DMS79 treated with DMSO at 0.1 percent for 48 hours (cell line): ENCODE results near the gene PKP3.
"Not testable (repeated sequence)": the region's sequence is repeated elsewhere in the genome, so short reads cannot be mapped to it uniquely, and the experiment has no call there.

Experiments used
- DNase-seq: peaks from one replicate; lab custom pipeline; 2025; lab: John Stamatoyannopoulos, UW

PKP3 gene

GRCh38 chr11:412641-413119 is 18.7 kb downstream of the PKP3 start:
- DNase-seq, result no peak

DNA sequence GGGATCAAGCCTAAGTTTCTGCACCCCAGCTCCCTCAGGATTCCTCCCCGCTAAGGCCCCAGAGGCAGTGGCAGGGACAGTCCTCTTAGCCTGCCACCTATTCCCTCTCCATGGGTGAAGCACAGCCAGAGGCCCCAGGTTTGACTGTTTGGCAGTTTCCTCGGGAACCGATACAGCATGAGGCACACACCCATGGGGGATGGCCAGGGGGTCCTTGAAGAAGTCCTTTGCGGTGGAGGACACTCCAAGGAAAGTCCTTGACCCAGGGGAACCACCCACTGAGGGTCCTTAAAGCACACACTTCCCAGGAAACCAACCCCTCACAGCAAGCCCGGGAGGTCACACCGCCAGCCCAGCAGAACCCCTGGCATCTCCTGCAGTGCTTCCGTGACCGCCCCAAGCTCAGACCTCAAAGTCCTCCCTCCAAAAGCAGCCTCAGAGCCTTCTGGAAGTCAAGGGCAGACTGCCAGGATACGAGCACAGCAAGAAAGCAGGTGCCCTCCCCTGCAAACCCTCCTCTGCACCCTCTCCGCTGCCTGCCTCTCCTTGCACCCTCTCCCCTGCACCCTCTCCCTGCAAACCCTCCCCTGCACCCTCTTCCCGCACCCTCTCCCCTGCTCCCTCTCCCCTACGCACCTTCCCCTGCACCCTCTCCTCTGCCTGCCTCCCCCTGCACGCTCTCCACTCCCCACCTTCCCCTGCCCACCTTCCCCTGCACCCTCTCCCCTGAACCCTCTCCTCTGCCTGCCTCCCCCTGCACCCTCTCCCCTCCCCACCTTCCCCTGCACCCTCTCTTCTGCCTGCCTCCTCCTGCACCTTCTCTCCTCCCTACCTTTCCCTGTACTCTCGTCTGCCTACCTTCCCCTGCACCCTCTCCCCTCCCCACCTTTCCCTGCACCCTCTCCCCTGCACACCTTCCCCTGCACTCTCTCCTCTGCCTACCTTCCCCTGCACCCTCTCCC is 19.4 kb downstream of the PKP3 start:
- peak; percentile 24 for DNase-seq

DNA sequence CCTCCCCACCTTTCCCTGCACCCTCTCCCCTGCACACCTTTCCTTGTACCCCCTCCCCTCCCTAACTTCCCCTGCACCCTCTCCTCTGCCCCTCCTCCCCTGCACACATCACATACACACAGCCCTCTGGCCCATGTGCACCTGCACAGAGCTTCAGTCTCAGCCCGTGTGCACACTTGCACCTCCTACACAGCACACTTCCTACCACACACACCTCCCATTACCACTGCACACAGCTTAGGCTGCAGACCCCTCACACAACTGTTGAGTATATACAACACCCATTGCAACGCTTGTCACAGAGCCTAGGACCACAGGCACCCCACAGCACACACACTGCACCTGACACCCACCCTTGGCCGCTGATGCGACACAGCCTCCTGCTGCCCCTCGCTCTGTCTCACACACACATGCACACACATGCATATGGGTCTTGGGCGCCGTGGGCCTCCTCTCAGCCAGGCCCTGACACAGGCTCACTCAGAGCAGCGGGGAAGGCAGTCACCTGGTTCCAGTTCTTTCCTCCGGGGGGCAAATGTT is 20.4 kb downstream of the PKP3 start:
- DNase-seq, result no peak

- no peak for DNase-seq
Measured at GRCh38 chr11:415640-416041, 21.6 kb downstream of the PKP3 start.

GRCh38 chr11:416051-416756 is 22.2 kb downstream of the PKP3 start:
- DNase-seq, result no peak

DNA sequence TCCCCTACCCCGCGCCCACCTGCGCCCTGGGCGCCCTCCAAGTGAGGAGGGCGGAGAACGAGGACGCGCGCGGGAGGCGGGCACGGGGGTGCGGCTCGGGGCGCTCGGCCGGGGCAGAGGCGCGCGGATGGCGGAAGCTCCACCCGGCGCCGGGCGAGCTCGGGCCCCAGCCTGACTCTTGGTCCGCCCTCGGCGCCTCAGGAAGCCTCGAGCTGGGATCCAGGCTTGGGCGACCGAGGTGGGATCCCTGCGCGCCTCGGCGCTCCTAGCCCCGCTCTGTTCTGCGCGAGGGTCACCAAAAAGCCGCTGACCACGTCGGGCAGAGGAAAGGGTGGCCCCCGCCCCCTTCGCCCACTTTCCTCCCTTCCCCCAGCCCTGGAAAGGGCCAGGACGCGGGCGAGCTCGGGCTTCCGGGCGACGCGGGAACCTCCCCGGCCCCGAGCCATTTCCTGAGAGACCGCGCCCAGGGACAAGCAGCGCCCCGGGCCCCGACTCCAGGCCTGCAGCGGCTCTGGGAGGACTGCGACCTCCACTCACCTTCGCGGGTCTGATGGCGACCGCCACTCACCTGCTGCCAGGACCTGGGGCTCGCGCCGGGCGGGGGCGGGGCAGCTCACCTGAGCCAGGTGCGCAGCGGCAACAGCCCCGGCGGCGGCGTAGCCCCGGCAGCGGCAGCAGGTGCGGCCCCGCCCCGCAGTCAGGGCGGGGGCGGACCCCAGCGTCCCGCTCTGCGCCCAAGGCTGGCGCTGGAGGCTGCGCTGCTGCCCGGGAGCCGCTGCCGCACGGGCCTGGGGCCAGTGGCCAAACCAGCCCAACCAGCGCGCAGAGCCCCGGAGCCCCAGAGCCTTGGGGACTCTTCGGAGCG is 23.0 kb downstream of the PKP3 start:
- DNase-seq, result peak; percentile 19

DNA sequence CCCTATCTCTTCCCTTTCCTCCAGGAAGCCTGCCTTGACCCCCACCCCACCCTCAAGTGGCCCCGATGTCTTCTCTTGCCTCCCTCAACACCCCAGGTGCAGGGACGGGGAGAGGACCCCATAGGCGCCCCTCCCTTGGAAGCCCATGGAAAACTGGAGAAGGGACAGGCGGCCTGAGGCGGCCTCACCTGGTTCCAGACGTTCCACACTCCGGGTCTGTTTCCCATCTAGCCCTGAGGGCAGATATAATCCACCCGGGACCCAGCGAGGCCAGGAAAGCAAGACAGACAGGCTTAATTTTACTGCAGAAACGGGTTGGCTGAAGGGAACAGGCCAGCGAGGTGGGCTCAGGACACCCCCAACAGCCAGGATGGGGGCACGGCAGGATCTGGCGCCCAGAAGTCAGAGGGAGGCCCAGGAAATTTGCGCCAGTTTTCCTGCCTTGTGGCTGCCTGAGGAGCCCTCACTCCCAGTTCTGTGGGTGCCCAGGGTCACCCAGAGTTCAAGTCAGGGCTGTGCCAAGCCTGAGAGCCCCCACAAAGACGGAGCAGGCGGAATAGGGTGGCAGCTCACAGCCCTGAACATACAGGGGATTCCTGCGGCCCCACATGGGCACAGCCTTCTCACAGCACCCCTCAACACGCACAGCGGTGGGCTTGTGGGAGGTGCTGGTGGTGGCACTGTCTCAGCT is 23.8 kb downstream of the PKP3 start:
- no peak for DNase-seq

- DNase-seq, result no peak
Measured at GRCh38 chr11:418343-419247, 24.6 kb downstream of the PKP3 start.

- DNase-seq, result no peak
Measured at GRCh38 chr11:419248-420005, 25.4 kb downstream of the PKP3 start.

GRCh38 chr11:420054-420910 is 26.3 kb downstream of the PKP3 start:
- no peak for DNase-seq

DNA sequence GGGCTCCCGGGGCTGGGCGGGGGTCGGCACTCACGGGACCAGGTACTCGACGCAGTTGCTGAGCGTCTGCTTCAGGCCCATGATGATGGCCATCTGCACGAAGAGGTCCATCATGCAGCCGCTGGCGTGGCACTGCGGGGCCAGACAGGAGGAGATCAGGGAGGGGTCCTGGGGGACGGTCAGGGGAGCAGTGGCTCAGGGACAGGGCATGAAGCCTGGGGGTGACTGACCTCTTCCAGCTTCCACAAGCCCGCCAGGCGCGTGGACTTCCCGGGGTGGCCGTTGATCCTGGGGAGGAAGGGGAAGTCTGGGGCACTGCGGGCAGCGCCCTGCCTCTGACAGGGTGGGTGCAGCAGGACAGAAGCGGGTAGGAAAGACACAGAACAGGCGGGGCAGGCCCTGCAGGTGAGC is 26.9 kb downstream of the PKP3 start:
- DNase-seq, result no peak

DNA sequence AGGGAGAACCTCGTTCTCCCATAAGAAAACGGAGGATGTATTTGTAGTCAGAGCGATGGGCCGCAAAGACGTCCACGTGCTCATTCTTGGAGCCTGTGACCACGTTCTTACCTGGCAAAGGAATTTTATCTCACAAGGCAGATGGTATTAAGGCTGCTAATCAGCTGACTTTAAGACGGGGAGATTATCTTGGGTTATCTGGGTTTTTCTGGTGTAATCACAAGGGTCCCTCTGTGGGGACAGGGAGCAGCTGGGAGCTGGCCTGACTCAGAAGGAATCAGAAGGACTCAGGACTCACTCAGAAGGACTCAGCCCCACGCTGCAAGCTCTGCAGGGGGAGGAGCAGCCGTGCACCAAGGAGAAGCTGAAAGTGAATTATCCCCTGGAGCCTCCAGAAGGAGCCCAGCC is 28.2 kb downstream of the PKP3 start:
- DNase-seq, result no peak

GRCh38 chr11:424232-424631 is 30.2 kb downstream of the PKP3 start:
- DNase-seq, result no peak

GRCh38 chr11:424766-425165 is 30.8 kb downstream of the PKP3 start:
- DNase-seq, result not testable (repeated sequence)

- no peak for DNase-seq
Measured at GRCh38 chr11:425301-425700, 31.3 kb downstream of the PKP3 start.

- no peak for DNase-seq
Measured at GRCh38 chr11:426851-427250, 32.8 kb downstream of the PKP3 start.

- DNase-seq, result no peak
Measured at GRCh38 chr11:428295-428694, 34.3 kb downstream of the PKP3 start.

DNA sequence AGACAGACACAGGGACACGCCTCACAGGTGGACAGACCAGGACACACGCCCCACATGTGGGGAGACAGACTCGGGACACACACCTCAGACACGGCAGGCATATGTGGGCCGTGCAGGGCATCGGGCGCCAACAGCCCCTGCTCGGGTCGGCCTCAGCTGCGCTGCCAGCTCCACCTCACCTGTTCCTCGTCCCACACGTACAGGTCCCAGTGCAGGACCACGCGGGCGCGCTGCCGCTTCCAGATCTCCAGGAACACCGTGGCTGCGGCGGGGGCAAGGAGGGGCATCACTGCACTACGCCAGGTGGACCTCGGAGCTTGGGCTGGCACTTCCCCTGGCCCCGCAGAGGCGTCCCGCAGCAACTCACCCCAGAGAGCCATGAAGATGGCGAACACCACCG is 35.4 kb downstream of the PKP3 start:
- no peak for DNase-seq
